ENCODE measurements around the gene OR10A7.
A peak's percentile ranks its signal among the peaks of the same experiment; 100 is the strongest.
"Not testable (repeated sequence)": the region's sequence is repeated elsewhere in the genome, so short reads cannot be mapped to it uniquely, and the experiment has no call there.

Gene OR10A7, protein sequence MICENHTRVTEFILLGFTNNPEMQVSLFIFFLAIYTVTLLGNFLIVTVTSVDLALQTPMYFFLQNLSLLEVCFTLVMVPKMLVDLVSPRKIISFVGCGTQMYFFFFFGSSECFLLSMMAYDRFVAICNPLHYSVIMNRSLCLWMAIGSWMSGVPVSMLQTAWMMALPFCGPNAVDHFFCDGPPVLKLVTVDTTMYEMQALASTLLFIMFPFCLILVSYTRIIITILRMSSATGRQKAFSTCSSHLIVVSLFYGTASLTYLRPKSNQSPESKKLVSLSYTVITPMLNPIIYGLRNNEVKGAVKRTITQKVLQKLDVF

DNA sequence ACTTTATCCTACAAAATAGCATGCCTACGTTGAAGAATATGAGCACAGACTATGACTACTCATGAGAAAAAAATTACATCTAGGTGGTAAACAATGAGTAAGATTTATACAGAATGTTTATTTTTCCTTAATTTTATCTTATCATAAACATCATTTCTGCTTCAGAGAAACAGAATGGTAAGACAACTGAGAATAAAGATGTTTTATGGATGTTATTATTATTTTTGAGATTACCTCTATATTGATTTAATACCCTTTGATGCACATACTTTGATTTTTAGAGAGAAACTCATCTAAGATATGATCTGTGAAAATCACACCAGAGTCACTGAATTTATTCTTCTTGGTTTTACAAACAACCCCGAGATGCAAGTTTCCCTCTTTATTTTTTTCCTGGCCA lies at the start of gene OR10A7:
Gene OR10A7, plus strand, starts transcription at position 301 of the 400 bp plus-strand sequence. Its CDS starts 0 bp downstream, at position 301.
- no peak for DNase-seq

DNA sequence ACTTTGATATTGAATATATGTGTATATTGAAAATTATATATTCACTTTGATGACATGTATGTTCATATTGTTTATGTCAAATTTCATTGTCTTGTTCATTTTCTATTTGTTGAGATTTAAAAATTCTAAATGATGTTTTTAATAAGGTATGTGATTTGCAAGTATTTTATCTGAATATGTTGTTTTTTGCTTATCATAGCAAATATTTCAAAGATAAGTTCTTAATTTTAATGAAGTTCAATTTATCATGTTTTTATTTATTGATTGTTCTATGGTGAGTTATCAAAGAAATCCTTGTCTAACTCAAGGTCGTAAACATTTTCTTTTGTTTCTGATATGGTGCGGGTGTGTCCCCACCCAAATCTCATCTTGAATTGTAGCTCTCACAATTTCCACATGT lies 49.4 kb upstream of the OR10A7 start:
- DNase-seq = no peak

DNA sequence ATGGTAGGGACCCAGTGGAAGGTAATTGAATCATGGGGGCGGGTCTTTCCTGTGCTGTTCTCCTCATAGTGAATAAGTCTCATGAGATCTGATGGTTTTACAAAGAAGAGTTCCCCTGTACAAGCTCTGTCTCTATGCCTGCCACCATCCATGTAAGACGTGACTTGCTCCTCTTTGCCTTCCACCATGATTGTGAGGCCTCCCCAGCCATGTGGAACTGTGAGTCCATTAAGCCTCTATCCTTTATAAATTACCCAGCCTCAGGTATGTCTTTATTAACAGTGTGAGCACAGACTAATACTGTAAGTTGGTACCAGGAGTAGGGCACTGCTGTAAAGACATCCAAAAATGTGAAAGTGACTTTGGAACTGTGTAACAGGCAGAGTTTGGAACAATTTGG lies 49.0 kb upstream of the OR10A7 start:
- DNase-seq = not testable (repeated sequence)

GRCh38 chr12:55172686-55173085 lies 48.1 kb upstream of the OR10A7 start:
- no peak for DNase-seq

DNA sequence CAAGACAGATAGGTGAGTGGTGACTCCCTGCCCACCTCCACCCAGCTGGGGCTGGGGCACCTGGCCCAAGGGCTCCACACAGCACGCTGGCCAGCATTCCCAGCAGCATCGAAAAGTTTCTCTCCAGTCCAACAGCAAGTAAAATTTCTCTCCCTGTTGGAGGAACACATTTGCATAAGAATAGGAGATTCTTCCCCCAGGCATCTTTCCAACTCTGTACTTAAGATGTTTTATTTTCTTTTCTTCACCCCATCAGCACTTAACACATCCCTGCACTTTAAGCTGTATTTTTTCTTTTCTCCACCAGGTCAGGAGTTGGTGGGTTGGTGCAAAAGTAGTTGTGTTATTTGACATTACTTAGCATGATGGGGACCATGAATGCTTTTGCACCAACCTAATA lies 47.4 kb upstream of the OR10A7 start:
- no peak for DNase-seq

- no peak for DNase-seq
Observed at GRCh38 chr12:55188573-55188972, 32.3 kb upstream of the OR10A7 start.

GRCh38 chr12:55188974-55189556 lies 31.8 kb upstream of the OR10A7 start:
- DNase-seq = peak; percentile 63

- DNase-seq = no peak
Observed at GRCh38 chr12:55194382-55194781, 26.4 kb upstream of the OR10A7 start.

DNA sequence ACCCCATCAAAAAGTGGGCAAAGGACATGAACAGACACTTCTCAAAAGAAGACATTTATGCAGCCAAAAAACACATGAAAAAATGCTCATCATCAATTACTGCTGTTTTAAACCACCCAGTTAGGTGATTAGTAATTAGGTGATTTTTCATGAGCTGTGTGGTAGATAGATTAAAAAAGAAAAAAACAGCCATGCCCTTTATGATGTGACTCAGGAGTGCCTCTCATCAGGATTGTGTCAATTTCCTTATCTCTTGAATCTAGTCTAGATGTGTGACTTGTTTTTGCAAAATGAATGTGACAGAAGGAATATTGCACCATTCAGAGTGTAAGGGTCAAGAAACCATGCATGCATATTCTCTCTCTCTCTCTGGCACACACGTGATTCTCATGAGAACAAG lies 5.7 kb downstream of the OR10A7 start:
- DNase-seq = no peak

DNA sequence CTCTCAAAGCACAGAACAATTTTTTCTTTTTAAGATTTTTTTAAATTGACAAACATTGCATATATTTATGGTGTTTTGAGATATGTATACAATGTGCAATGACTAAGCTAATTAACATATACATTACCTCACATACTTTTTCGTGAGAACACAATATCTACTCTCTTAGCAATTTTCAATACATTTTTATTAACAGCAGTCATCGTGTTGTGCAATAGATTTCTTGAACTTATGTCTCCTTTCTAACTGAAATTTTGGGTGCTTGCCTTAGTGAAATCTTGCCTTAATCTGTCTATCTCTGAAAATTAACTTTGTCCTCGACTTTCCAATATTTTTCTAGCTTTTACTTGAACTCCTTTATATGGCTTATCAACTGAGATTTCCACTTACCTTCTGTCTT lies 6.8 kb downstream of the OR10A7 start:
- no peak for DNase-seq

DNA sequence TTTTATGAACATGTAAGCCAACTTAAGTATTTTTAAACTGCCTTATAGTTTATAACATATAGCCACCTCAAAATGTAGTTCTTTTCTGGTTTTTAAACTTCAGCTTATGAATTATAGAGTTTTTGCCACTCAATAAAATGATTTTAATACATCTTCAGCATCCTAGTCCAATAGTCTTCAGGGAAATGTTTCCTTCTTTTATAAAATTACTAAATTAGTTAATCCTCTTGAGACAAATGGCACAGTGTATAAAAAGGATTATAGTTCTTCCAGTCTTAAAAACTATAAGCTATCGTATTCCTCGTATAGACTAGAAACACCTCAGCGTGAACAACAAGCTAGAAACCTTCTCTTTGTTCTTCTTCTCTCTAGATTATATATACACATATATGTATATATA lies 23.5 kb downstream of the OR10A7 start, which contains the start of gene OR6C74:
Gene OR6C74, plus strand, starts transcription at position 301 of the 400 bp plus-strand sequence. CDS start 2,679 bp downstream, outside the sequence.
- no peak for DNase-seq

- DNase-seq = no peak
Observed at GRCh38 chr12:55246159-55246558, 25.3 kb downstream of the OR10A7 start.

- no peak for DNase-seq
Observed at GRCh38 chr12:55250944-55251343, 30.1 kb downstream of the OR10A7 start.

- DNase-seq = no peak
Observed at GRCh38 chr12:55253281-55253680, 32.5 kb downstream of the OR10A7 start.

GRCh38 chr12:55256831-55257230 lies 36.0 kb downstream of the OR10A7 start:
- DNase-seq = no peak

- DNase-seq = no peak
Observed at GRCh38 chr12:55258303-55258702, 37.5 kb downstream of the OR10A7 start.

Measured in fibroblast of skin of right biceps (primary cell).